ENCODE results near the gene MATN4. TPM values are rescaled to one million over a fixed set of nuclear protein-coding genes. Genes with fewer than 3 reads are reported as not detected.

Gene MATN4
- total RNA-seq, 1 donor from 2014 or later, result not detected

DNA sequence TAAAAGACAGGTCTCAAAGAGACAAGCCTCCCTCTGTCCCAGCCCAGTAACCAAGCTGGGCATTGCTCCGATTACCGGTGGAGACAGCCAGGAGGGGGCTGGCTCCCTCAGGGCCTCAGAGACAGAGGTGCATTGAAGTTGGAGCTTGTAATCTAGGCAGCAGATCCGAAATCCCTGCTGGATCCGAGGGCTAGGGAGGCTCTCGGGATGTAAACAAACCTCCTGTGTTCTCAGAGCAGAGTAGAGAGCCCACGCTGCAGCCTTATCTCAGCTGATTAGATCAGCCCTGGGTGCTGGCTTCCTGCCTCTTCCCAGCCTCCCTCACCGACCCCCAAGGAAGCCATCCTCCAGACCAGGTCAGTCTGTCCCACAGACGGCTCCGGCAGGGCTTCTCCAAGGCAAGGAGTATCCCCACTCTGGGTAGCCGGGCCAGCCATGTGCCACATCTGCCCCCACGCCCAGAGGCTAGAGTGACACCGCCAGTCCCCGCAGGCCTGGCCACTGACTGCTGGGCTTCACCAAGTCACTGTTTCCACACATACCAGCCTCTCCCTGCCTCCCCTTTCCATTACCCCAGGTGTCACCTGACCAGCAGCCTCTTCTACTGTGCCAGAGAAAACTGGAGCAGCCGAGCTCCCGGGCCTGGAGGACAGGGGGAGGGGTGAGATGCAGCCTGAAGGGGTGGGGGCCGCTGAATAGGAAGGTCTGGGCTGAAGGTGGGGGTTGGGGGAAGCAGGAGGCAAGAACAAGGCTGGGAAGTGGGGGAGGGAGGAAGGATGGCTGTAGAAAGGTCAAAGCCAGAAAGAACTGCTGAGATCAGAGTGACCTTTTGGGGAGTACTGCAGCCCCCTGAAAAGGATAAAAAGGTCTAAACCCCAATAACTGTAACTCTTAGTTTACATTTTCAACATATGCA, 34.1 kb upstream of the MATN4 start:
- intact Hi-C loops (cut with micrococcal nuclease), result no loop called here
- ATAC-seq (peak; percentile 79), DNase-seq (peak; percentile 82)

DNA sequence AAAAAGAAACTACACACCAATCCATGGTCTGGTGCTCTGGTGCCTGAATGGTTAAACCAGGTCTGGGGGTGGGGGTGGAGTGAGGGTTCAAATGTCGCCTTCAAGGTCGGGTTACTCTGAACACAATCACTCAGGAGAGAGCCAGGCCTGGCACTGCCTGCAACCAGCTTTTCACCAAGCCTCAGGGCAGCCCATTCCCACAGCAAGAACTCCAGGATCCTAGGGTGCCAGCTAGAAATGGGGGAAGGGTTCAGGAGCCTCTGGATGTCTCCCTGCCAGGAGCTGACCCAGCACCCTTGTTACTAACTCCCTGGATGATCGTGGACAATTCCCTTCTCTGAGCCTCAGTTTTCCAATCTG, 33.5 kb upstream of the MATN4 start:
- DNase-seq, result no peak
- ATAC-seq, result peak; percentile 0
- intact Hi-C loops (cut with micrococcal nuclease), result no loop called here

DNA sequence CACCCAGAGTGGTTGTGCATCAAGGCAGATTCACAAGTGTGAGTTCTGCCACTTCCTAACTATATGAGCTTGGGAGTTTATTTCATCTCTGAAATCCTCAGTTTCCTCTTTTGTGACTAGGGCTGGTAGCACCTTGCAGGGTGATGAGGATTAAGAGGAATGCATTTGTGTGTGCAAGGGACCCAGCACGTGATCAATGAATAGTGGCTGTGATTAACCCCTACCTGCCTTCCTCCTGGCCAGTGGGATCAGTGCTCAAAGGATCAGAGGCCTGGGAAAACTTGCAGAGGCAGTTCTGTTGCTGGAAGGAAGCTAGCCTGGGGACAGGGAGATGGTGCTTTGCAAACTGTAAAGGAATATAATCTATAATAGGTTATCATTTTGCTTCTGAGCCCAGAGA, 32.9 kb upstream of the MATN4 start:
- ATAC-seq (no peak), DNase-seq (no peak)
- intact Hi-C loops (cut with micrococcal nuclease), result no loop called here

DNA sequence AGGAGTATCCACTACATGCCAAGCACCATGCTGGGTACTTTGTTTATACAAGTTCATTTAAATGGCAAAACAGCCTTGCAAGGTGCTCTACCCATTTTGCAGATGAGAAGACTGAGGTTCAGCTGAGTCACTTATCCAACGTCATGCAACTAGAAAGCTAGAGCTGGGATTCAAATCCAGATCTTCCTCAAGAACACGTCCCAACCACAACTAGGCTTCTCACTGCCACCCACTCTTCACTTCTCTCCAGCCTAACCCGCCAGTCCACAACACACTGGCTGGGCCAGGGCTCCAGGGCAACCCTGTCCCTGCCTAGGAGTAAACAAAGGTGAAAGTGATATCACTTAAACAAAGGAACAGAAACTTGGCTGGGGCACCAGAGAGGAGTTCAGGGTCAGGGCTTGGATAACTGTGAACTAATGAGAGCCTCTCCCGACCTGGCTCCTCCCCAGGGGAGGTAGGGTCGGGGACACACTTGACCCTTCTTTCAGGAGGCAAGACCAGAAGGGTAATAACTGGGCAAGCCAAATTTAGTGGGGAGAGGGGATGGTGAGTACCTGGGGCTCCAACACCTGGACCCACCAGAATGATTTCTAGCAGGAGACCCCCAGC, 32.2 kb upstream of the MATN4 start:
- ATAC-seq (peak; percentile 49), DNase-seq (peak; percentile 66)
- intact Hi-C loops (cut with micrococcal nuclease), result no loop called here

DNA sequence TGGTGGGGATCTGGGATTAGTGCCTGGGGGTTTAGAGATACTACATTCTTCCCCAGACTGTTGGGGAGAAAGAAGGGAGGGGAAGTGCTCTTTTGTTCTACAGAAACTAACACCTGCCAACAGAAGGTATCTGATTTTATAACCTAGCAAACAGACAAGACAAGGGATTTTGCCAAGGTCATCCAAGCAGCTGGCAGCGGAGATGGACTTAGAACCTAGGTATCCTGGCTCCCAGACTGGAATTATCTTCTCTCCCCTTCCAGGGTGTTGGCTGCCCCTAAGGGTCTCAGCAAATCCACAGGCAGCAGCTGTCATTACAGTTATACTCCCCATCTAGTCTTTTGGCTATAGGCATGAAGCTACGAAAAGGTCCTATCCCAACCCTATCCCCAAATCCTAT, 31.7 kb upstream of the MATN4 start:
- no peak for DNase-seq
- intact Hi-C loops (cut with micrococcal nuclease), result no loop called here
- ATAC-seq, result no peak

DNA sequence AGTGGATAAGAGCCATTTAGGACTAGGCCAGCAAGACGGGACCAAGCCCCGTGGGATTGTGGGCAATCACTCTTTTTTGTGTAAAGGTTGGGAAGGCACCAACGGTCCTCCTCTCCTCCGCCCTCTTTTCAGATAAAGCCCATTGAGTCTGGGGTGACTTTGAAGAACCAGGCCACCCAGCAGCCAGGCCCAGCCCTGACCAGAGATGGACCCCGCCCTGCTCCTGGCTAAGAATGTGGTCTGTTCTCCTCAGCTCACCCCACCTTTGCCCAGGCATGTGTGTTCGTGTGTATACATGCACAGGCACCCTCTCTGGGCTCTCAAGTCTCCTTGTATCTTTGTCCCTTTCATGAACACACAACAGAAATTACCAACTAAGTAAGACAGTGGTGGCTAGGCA, 31.0 kb upstream of the MATN4 start:
- no peak for DNase-seq
- no peak for ATAC-seq
- intact Hi-C loops (cut with micrococcal nuclease), result no loop called here

DNA sequence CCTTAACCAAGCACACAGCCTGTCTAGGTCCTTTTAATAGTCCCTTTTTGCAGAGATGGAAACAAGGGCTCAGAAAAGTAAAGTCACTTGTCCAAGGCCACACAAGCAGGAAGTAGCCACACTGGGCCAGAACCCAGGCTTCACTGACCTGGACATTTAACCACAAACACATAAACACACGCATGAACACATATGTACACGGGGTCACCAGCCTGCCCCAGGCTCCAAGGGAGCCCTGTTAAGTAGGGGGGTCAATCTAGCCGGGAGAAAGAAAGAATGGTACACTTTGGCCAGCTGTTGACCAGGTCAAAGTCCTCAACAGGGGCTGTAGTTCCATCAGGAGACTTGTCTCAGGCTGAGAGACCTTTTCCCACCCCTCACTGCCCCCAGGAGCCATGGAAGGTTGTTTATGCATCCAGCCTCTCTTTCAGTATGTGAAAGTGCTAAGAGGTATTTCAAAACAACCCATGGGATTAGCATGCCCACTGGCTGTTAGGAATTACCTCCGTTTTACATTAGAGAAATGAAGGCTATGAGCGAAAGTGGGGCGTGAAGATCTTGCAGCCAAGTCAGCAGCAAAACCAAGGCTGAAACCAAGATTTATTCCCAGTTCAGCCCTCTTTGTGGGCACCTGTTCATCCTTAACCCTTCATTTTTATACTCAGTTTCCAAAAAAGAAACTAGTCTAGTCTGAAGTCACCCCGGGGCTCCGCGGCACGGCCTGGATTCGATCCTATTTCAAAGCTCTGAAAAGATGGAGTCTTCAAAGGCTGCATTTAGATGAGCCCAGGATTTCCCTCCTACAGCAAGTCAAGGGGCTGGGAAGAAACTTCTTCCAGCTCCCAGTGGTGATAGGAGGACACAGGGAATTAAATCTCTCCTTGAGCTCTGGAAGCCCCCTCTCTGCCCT, 30.3 kb upstream of the MATN4 start:
- intact Hi-C loops (cut with micrococcal nuclease), result no loop called here
- no peak for ATAC-seq
- DNase-seq, result no peak

DNA sequence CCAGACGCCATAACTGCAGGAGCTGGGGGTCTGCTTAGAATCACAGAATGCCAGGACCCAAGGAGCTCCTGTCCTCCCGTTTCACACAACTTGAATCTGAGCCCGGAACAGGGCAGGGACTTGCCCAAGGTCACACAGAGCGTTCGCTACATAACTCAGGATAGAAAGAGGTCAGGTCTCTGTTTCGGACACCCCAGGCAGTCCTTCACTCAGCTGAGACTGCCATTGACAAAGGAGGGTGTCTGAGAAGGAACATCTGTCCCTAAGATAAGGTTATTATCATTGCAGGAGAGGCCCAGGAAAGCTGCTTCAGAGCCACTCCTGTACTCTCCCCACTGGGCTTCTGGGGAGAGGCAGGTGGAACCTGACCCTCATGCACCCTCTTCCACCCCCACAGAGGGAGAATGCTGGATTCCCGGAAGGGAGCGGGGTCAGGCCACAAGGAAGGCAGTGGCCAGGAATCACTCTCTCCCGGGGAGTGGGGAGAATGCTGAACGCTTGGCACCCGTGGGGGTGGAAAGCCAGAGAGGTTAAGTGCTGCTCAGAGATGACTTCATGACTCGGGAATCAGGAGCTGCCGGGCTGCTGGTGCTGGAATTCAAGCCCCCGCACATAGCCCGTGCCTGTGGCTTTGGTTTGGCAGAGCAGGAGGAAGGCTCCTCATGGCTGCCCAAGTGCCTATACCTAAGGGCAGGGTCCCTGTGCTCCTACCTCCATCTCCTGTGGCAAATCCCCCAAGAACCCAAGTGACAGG, 29.4 kb upstream of the MATN4 start:
- peak; percentile 71 for DNase-seq
- intact Hi-C loops (cut with micrococcal nuclease), result no loop called here
- ATAC-seq, result peak; percentile 52

DNA sequence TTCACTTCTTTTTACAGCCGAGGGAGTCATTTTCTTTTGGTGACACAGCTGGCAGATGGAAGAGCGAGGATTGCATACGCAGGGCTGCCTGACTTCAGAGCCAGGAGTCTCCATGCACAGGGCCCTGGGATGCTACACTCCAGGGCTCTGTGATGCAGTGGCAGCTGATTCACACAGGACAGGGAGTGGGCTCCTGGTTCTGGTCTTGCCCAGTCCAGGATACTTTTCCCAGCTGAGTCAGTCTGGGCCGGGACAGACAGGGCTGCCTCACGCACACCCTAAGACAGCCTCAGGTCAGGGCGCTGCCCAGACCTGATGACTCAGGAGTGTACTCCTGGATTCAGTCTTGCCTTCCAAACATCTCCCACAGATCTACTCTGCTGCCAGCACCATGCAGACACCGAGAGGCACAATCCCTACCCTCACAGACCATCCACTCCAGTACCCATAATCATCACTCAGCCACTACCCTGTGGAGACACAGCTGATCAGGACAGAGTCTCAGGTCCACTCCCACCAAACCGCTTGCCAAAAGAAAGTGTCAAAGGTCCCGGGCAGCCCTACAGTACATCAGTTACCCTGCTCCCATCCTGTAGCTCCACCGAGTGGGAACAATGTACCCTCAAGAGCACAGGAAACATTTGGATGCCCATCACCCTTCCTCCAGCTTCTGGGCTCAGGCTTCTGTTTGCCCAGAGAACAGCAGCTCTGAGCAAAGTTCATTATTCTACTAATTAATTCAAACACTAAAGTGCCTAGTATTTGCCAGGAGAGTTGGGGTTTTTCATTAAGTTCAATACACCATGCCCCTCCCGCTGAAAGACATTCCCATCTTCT, 28.6 kb upstream of the MATN4 start:
- DNase-seq, result no peak
- ATAC-seq, result peak; percentile 19
- intact Hi-C loops (cut with micrococcal nuclease), result no loop called here

DNA sequence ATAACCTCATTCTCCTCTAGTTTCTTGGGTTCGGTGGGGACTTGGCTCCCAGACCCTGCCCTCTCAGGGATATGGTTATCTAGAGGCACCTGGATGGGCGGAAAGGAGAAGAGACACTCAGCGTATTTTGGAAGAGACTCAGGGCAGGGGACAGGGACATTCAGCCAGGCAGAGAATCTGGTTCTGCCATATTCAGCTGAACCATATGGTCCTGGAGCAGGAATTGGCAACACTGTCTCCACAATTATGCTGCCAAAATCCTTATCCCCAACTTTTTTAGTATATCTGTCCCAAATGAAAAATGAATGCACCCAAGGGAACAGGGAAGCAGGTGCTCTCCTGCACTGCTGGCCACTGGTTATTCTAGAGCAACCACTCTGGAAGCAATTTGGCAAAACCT, 22.4 kb upstream of the MATN4 start:
- ATAC-seq, result no peak
- no peak for DNase-seq
- intact Hi-C loops (cut with micrococcal nuclease), result no loop called here

DNA sequence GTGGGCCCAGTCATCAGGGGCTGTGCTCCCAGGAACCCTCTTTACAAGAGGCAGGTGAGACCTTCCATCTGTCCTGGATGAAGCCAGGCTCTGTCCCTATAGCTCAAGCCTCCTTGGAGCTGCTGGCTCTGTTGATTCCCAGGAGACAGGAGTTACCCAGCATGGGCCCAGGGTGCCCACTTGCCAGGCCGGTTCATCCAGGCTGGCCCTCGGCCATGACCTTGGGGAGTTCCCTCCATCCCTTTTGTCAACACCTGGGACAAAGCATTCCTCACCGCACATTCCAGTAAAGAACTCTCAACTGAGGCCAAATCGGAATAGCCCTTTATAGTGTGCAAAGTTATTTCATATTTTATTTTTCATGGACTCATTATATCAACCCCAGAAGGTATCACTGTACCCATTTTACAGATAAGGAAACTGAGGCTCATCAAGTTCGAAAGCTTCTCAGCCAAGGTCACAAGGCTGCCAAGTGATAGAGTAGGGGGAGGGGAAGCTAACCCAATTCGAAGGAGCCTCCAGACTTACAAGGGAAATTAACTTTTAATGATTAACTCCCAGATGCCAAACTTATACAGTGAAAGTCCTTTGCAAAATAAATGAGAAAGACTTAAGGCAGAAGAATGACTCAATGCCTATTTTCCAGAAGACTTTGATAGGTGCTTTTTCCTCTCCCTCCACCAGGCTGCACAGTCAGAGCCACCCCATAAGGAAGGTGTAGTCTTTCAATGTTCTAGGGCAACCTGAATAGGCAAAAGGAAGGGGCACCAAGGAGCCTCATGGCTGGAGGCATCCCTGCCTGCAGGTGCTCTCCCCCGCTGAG, 21.6 kb upstream of the MATN4 start:
- no peak for DNase-seq
- intact Hi-C loops (cut with micrococcal nuclease), result loop anchor here (10.0 kb wide), 1 partner anchor 445 kb away; no protein-coding TSS in a partner anchor

DNA sequence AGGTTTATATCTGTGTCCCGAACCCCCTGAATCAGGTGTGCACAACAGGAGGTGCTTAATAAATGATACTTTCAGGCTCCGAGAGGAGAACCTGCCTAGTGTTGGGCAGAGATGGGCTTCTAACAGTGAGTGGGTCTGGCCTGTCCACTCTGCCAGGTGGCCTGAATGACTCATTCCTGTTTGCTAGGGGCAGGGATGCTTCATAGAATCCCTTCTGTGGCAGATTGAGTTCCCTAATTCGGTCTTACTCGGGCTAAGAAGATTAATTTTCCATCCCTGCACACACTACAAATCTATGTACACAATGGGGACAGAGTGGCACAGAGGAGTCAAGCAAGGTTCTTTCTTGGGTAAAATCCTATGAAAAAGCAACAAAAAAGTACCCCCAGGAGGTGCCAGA, 20.4 kb upstream of the MATN4 start:
- ATAC-seq (no peak), DNase-seq (no peak)
- intact Hi-C loops (cut with micrococcal nuclease), result loop anchor here (10.0 kb wide), 1 partner anchor 446 kb away; no protein-coding TSS in a partner anchor

More for the DNA sequence above, 21.6 kb upstream of the MATN4 start:
- no peak for ATAC-seq

DNA sequence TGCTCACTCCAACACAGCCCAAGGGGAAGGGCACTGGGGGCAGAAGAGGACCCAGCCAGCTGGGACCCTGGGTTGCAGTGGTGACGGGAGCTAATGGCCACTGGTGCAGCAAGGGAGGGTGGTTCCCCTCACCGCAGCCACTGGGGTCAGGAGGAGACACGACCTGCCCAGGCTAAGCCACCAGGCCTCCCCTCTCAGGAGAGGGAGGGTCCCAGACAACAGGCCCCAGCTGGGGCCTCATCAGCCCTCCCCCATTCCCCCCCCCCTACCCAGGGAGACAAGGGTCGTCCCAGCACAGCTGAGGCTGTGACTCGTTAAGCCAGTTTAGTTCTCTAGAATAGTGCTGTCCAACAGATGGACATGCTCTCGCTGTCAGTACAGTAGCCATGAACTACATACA, 17.3 kb upstream of the MATN4 start:
- DNase-seq, result no peak
- ATAC-seq, result no peak
- intact Hi-C loops (cut with micrococcal nuclease), result loop anchor here (10.0 kb wide), 1 partner anchor 449 kb away; no protein-coding TSS in a partner anchor

DNA sequence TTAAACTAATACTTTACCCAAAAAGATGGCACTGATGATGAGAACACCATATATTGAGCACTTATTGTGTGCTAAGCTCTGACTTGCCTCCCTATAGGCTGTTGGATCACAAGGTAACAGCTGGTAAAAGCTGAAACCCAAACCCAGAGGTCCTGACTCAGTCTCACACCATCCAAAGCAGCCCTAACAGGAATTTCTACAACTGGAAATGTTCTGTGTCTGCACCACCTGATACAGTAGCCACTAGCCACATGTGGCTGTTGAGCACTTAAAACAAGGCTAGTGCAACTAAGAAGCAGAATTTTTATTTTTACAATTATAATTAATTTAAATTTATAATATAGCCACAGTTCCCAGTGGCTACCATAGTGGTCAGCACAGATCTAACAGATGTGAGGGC, 15.6 kb upstream of the MATN4 start:
- DNase-seq, result no peak
- intact Hi-C loops (cut with micrococcal nuclease), result loop anchor here (5.0 to 10.0 kb wide), 2 partner anchors 114 to 451 kb away; no protein-coding TSS in a partner anchor
- no peak for ATAC-seq

DNA sequence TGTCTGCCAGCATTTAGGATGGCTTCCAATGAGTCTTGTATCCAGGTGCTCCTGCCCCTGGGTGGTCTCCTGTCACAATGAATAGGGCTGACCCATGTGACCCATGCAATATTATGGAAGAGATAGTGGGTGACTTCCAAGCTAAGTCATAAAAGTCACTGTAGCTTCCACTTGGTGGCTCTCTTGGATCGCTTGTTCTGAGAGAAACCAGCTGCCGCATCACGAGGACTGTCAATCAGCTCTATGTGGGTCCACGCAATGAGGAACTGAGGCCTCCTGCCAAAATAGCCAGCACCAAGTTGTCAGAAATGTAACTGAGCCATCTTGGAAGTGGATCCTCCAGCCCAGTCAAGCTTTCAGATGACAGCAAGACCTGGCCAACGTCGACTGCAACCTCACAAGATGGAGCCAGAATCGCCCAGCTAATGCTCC, 14.9 kb upstream of the MATN4 start:
- DNase-seq, result peak; percentile 53

DNA sequence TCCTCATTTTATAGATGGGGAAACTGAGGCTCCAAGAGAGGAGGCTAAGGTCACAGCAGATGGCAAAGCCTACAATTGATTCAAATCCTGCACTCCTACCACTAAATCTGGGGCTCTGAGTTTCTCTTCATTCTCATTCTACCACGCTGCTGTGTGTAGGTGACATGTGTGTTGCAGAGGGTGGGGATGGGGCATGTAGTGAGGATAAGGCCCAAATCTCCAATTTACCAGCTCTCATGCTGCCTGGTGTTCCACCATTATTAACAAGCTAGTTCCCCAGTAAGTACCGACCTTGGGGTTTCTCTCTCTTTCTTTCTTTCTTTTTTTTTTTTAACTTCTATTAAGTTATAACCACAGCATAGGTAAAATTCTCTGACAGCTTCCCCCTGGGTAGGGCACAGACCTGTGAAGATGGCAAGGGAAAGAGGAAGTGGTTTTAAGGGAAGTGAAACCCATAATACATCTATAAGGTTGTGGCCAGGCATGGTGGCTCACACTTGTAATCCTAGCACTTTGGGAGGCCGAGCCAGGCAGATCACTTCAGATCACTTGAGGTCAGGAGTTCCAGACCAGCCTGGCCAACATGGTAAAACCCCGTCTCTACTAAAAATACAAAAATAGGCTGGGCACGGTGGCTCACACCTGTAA, 13.0 kb upstream of the MATN4 start:
- DNase-seq (no peak), ATAC-seq (no peak)
- intact Hi-C loops (cut with micrococcal nuclease), result loop anchor here (5.0 to 10.0 kb wide), 2 partner anchors 116 to 454 kb away; no protein-coding TSS in a partner anchor

More for the DNA sequence above, 14.9 kb upstream of the MATN4 start:
- peak; percentile 80 for ATAC-seq
- intact Hi-C loops (cut with micrococcal nuclease), result loop anchor here (5.0 to 10.0 kb wide), 2 partner anchors 114 to 452 kb away; no protein-coding TSS in a partner anchor
